Heart left ventricle (tissue), 13 donors: ENCODE data around the gene C3orf80.

Experiments used
- POLR2A ChIP-seq, 2 donors: fragments of 450-650 bp; IDR thresholded peaks; one replicate each; pipeline ENCODE4 v1.6.1; 2017; ENCODE audit warnings: antibody characterized with exemption in 2 of 2, mild to moderate bottlenecking in 2 of 2, moderate library complexity in 2 of 2
- TF ChIP-seq, protein P1 (sequence below), 12 donors: fragments of 200-600 bp; sonication (generic) in 4 of 12; IDR thresholded peaks; one replicate each; pipeline versions ENCODE4 v1.5.0 to v1.8.0; 2018 to 2022; ENCODE audit warnings: antibody characterized with exemption in 12 of 12, mild to moderate bottlenecking in 5 of 12
- donor health status: ischemic (EF 13 %, LVEDD 7.1; RV severe dilation, severe dysfunction).
- donor health status: DM: no; HTN: yes; CAD: no.
- donor health status: DM: no; HTN: no; CAD: no.
- donor health status: ischemic (EF 25% LVEDD 6.9; RV normal size, moderate dysfunction).
- donor health status: ischemic (EF 25% LVEDD 5.7; RV mildly dilated, moderate dysfunction).
- donor health status: ischemic (EF 35%, LVEDD 5.7; RV mildly dilated, moderate dysfunction).
- donor health status: nonischemic (EF 11% LVEDD 7.7; RV severe dilation, severe dysfunction).
- donor health status: DM: yes; HTN: yes; CAD: no.
- donor health status: PGD.
- donor health status: ischemic (EF 29% LVEDD 5.4; RV normal size, mild dysfunction).
- donor health status: nonischemic (EF 23%, LVEDD 6.1; RV moderate dilation, normal function).

DNA sequence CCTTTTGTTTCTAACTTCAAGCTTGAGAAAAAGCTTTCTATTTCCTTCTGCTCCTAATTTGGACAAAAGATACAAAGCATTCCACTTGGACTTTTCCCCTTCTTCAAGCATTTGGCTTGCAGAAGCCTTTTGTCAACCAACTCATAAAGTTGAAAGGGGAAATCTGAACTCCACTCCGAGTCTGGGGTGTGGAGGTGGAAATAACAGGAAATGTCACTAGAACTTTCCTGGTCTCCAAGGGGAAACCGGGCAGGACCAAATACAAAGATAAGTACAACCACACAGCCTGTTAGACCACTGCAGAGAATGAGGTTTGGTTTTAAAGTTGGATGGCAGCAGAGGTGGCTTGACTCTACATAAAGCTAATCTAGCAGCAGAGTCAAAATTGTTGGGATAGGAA is 4.2 kb upstream of the C3orf80 start:
- TF ChIP-seq, protein P1, sequence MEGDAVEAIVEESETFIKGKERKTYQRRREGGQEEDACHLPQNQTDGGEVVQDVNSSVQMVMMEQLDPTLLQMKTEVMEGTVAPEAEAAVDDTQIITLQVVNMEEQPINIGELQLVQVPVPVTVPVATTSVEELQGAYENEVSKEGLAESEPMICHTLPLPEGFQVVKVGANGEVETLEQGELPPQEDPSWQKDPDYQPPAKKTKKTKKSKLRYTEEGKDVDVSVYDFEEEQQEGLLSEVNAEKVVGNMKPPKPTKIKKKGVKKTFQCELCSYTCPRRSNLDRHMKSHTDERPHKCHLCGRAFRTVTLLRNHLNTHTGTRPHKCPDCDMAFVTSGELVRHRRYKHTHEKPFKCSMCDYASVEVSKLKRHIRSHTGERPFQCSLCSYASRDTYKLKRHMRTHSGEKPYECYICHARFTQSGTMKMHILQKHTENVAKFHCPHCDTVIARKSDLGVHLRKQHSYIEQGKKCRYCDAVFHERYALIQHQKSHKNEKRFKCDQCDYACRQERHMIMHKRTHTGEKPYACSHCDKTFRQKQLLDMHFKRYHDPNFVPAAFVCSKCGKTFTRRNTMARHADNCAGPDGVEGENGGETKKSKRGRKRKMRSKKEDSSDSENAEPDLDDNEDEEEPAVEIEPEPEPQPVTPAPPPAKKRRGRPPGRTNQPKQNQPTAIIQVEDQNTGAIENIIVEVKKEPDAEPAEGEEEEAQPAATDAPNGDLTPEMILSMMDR (IDR thresholded peaks at IDR 0.05), result no peak
- no peak for TF ChIP-seq POLR2A (IDR thresholded peaks at IDR 0.05)
